NB4 (cell line): ENCODE measurements around the gene LRRC4B.

ENCODE experiments used
- DNase-seq: peaks from one replicate; pipeline ENCODE4 v3.0.0; 2010; ENCODE audit warnings: low read depth
- H3K4me3 ChIP-seq: one replicate; pipeline ENCODE4 v1.5.1; 2011; ENCODE audit warnings: mild to moderate bottlenecking, low read depth, low read length, moderate library complexity
- MYC ChIP-seq: IDR thresholded peaks from 2 replicates; pipeline ENCODE4 v1.6.1; 2011; ENCODE audit warnings: low read depth, low read length
- POLR2A ChIP-seq: IDR thresholded peaks from 2 replicates; pipeline ENCODE4 v1.6.1; 2011; ENCODE audit warnings: mild to moderate bottlenecking; ENCODE audit not compliant: insufficient read length; ENCODE audit errors: extremely low read depth
- TF ChIP-seq, protein P1 (sequence below): IDR thresholded peaks from one replicate; pipeline ENCODE4 v1.5.1; 2012; ENCODE audit warnings: low read depth, low read length
- TF ChIP-seq, protein P2 (sequence below): IDR thresholded peaks from 2 replicates; pipeline ENCODE4 v1.6.1; 2011; ENCODE audit warnings: low read depth, low read length

LRRC4B gene

DNA sequence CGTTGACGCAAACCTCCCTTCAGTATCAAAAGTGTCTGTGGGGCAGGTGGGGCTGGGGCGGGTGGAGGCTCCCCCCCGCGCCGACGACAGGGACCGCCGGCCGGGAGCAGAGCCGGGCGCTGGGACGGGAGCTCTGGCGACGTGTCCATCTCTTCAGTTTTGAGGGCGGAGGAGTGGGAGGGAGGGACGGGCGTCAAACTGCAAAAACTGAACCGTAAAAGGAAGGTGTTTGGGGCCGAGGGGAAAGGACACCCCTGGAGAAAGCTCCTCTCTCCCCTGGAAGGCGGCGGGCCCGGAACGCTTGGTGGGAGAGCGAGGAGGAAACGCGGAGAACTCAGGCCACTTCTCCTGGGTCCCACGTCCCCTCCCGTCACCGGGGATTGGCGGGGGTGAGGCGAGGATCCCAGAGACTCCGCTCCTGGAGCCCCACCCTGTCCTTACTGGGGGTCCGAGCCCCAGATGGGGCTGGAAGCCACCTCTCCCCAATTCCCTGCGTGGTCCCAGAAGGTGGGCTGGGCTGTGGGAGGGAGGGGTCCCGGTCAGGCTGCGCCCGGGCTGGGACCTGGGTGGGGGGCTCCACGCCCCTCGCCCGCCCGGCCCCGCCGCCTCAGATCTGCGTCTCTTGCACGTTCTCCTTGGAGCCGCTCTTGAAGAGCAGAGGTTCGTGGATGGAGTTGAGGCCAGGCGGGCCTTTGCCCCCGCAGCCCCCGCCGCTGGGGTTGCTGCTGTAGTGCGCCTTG is 51.1 kb downstream of the LRRC4B start:
- DNase-seq: no peak
- no peak overlapping the region for H3K4me3 ChIP-seq
- TF ChIP-seq POLR2A (no peak), MYC (no peak)
- TF ChIP-seq, protein P1, sequence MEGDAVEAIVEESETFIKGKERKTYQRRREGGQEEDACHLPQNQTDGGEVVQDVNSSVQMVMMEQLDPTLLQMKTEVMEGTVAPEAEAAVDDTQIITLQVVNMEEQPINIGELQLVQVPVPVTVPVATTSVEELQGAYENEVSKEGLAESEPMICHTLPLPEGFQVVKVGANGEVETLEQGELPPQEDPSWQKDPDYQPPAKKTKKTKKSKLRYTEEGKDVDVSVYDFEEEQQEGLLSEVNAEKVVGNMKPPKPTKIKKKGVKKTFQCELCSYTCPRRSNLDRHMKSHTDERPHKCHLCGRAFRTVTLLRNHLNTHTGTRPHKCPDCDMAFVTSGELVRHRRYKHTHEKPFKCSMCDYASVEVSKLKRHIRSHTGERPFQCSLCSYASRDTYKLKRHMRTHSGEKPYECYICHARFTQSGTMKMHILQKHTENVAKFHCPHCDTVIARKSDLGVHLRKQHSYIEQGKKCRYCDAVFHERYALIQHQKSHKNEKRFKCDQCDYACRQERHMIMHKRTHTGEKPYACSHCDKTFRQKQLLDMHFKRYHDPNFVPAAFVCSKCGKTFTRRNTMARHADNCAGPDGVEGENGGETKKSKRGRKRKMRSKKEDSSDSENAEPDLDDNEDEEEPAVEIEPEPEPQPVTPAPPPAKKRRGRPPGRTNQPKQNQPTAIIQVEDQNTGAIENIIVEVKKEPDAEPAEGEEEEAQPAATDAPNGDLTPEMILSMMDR: no peak
- TF ChIP-seq, protein P2, sequence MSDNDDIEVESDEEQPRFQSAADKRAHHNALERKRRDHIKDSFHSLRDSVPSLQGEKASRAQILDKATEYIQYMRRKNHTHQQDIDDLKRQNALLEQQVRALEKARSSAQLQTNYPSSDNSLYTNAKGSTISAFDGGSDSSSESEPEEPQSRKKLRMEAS: no peak

DNA sequence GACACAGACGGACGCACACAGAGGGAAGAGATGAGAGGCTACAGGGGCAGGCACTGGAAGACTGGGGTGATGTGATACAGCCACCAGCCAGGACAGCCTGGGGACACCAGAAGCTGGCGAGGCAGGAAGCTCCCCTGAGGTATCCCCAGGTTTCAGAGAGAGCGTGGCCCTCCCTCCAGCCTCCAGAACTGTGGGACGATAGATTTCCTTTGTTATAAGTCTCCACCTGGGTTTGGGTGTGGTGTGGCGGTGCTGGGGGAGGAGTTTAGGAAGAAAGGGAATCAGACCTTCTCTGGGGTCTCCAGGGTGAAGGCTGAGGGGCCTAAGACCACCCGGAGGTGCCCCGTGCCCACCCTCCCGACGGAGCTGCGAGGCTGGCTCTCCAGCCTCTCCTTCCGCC is 51.8 kb downstream of the LRRC4B start:
- no peak overlapping the region for H3K4me3 ChIP-seq
- no peak for DNase-seq
- no peak for TF ChIP-seq MYC
- TF ChIP-seq, protein P1: no peak
- no peak for TF ChIP-seq POLR2A
- TF ChIP-seq, protein P2: no peak

DNA sequence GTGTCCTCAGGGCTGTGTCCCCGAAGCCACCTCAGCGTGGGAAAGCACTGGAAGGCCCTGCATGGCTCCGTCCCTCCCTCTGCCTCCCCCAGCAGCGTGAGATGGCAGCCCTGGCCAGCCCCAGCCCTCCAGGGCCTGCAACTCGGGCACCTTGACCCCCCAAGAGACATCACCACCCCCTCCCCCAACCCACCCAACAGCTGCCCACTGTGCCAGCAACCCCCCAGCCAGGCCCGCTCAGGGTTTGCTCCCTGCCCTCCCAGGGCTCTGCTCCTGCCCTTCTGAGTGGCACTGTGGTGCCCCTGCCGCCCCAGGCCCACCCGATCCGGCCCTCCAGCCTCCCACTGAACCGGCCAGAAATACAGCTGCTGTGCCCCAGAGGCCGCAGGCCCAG is 53.1 kb downstream of the LRRC4B start:
- no peak for DNase-seq
- TF ChIP-seq MYC: no peak
- TF ChIP-seq, protein P1: no peak
- no peak for TF ChIP-seq POLR2A
- TF ChIP-seq, protein P2: no peak

DNA sequence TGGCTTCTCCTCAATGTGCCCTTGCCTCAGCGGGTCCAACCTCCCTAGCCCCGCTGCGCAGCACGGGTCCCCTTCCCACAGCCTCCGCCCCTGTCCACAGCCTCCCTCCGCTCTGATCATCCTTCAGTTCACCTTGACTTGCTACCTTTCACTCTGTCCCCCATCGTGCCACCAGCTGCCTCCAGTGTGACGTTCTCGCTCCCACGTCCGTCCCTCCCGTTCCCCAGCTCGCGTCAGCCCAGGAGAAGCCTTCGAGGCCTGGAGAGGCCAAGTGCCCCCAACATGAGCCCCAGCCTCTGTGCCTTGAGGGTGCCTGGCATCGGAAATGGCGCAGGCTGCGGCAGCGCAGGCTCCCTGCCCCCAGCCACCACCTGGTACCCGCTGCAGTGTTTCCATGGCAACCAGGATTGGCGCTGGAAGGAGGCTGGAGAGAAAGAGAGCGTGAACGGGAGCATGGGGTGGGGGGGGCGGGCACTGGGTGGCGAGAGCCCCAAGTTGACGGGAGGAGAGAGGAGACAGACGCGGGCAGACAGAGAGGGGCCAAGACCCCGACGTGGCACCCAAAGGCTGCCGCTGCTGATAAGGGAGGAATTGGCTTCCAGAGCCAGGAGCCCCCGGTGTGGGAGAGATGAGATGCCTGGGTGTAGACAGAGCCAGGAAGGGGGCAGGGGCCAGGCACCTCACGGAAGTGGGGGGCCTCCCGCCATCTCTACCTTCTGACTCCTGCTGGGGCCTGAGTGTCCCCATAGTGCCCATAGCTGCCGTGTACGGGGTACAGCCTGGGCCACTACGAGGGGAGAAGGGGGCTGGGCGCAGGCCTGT is 53.7 kb downstream of the LRRC4B start:
- TF ChIP-seq, protein P2: no peak
- TF ChIP-seq MYC (no peak), POLR2A (no peak)
- TF ChIP-seq, protein P1: no peak
- no peak overlapping the region for H3K4me3 ChIP-seq
- no peak for DNase-seq

More for the DNA sequence above, 53.1 kb downstream of the LRRC4B start:
- no peak overlapping the region for H3K4me3 ChIP-seq

DNA sequence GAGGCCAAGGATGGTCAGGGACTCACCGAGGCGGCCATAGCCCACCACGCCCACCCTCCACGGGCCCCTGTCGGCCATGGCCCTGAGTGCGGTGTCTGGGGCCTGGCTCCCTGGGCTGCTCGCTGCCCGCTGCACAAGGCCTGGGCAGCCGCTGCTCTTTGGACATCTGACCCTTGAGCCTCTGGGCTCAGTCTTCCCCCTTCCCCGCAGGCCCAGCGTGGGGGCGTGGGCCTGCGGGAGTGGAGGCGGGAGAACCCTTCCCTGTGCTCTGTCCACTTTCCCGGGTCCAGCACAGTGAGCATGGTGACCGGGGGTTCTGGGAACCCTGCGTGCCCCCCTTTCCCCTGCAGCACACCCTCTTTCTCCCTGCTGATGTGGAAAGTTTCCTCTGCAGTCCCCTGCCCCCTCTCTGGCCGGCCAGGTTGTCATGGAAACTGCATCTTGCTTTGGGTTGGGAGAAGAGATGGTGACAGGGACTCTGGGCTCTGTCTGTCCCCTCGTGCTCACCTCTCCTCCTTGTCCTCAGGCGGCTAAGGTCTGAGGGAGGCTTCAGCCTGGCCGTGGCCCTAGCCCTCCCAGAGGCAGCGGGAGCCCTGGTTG is 54.4 kb downstream of the LRRC4B start, which contains the start of gene ASPDH:
TSS of gene ASPDH (minus strand) at position 168 of the 600 bp plus-strand sequence. CDS start at position 78, 90 bp downstream.
- no peak for DNase-seq
- TF ChIP-seq POLR2A: no peak
- no peak within 1 kb of the TSS for H3K4me3 ChIP-seq
